ENCODE results near the gene SPOP. TPM values are rescaled to one million over a fixed set of nuclear protein-coding genes. Genes with fewer than 3 reads are reported as not detected.

The SPOP gene
- total RNA-seq, 1 experiment from 2014 or later = 58.0 TPM

DNA sequence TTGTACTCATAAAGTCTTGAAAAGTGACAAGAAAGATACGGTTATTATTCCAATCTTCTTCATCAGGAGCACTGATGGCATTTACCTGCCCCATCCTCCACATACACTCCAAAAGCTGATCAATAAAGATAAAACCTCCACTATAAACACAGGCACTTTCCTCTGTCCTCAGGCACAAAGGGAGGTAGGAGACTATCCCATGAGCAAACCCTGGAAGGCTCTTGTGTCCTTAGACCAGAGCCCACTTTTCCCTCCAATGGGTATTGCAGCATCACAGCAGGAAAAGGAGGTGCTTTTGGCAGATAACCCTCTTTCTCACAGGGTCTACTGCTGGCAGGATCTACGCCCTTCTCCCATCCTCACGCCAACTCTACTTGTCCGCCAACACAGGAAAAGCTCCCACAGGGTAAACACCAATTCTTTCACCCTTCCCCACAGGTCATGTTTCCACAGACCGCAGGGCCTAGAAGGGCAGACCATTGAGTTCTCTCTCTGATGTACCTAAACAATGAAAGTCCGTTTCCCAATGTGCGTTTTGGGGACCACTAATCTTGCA is 73.5 kb downstream of the SPOP start:
- intact Hi-C loops (cut with micrococcal nuclease; ENCODE audit: unreplicated experiment) (no loop called here), in situ Hi-C loops (cut with HindIII; ENCODE audit: low pct_unique_long_range_greater_than_20kb, low sequenced_read_pairs) (no loop called here)
- no peak for ATAC-seq
- no peaks in the 10 kb centered on the region for H3K9me3 ChIP-seq (ENCODE audit: control insufficient read depth, insufficient read depth, low read depth, low read length)
- H3K4me1 ChIP-seq (ENCODE audit: control insufficient read depth, insufficient read depth, low read length) = no peaks in the 10 kb centered on the region
- H3K4me3 ChIP-seq (ENCODE audit: low read depth in 2 of 2, low read length in 2 of 2) = no peak overlapping the region
- H3K27ac ChIP-seq (ENCODE audit: low read length) = no peak overlapping the region
- H3K27me3 ChIP-seq (ENCODE audit: control insufficient read depth, insufficient read depth, low read length) = no peaks in the 10 kb centered on the region
- ChIA-PET CTCF (interaction anchor here (0.6 kb wide), 2 partner anchors 233 to 426 kb away, joined by 5 to 6 read pairs; no protein-coding TSS in a partner anchor), POLR2A (no interaction called here)
- H3K36me3 ChIP-seq (ENCODE audit: control insufficient read depth, insufficient read depth, low read length) = peaks cover 15% of the 10 kb centered on the region
- no peak for TF ChIP-seq SIN3A (IDR thresholded peaks at IDR 0.05; ENCODE audit: borderline replicate concordance, insufficient read depth, low read depth, low read length)
- TF ChIP-seq POLR2AphosphoS5 (IDR thresholded peaks at IDR 0.05; ENCODE audit: low read depth, low read length) = no peak
- TF ChIP-seq, protein P1, sequence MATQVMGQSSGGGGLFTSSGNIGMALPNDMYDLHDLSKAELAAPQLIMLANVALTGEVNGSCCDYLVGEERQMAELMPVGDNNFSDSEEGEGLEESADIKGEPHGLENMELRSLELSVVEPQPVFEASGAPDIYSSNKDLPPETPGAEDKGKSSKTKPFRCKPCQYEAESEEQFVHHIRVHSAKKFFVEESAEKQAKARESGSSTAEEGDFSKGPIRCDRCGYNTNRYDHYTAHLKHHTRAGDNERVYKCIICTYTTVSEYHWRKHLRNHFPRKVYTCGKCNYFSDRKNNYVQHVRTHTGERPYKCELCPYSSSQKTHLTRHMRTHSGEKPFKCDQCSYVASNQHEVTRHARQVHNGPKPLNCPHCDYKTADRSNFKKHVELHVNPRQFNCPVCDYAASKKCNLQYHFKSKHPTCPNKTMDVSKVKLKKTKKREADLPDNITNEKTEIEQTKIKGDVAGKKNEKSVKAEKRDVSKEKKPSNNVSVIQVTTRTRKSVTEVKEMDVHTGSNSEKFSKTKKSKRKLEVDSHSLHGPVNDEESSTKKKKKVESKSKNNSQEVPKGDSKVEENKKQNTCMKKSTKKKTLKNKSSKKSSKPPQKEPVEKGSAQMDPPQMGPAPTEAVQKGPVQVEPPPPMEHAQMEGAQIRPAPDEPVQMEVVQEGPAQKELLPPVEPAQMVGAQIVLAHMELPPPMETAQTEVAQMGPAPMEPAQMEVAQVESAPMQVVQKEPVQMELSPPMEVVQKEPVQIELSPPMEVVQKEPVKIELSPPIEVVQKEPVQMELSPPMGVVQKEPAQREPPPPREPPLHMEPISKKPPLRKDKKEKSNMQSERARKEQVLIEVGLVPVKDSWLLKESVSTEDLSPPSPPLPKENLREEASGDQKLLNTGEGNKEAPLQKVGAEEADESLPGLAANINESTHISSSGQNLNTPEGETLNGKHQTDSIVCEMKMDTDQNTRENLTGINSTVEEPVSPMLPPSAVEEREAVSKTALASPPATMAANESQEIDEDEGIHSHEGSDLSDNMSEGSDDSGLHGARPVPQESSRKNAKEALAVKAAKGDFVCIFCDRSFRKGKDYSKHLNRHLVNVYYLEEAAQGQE (IDR thresholded peaks at IDR 0.05; ENCODE audit: insufficient read depth in 1 of 2, low read depth in 2 of 2, low read length in 1 of 2) = no peak
- TF ChIP-seq, protein P2, sequence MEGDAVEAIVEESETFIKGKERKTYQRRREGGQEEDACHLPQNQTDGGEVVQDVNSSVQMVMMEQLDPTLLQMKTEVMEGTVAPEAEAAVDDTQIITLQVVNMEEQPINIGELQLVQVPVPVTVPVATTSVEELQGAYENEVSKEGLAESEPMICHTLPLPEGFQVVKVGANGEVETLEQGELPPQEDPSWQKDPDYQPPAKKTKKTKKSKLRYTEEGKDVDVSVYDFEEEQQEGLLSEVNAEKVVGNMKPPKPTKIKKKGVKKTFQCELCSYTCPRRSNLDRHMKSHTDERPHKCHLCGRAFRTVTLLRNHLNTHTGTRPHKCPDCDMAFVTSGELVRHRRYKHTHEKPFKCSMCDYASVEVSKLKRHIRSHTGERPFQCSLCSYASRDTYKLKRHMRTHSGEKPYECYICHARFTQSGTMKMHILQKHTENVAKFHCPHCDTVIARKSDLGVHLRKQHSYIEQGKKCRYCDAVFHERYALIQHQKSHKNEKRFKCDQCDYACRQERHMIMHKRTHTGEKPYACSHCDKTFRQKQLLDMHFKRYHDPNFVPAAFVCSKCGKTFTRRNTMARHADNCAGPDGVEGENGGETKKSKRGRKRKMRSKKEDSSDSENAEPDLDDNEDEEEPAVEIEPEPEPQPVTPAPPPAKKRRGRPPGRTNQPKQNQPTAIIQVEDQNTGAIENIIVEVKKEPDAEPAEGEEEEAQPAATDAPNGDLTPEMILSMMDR (IDR thresholded peaks at IDR 0.05) = no peak
- TF ChIP-seq TCF7L2 (IDR thresholded peaks at IDR 0.05; ENCODE audit: low read depth, low read length) = no peak
- BruUV-seq (replicated peaks) = no TSS peak
- DNase-seq (ENCODE audit: low read depth, low spot score) = no peak

DNA sequence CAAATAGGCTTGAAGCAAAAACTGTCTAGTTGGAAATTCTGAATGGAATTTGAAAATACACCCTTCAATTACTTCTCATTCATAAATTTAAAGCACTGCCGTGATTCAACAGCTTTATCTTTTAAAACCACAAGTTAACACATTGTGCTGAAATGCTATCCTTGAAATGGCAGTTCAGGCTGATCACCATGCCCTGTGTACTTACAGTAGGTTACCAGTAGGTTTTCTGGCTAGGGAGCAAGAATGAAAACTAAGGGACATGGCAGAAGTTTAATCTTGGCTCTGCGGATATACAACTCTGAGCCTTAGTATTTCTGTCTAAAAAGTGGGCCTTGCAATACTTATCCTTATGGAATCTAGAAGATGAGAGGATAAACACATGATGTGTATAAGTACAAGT is 74.2 kb downstream of the SPOP start:
- Histone ChIP-seq H3K27ac (ENCODE audit: low read length) (no peak overlapping the region), H3K36me3 (ENCODE audit: control insufficient read depth, insufficient read depth, low read length) (peaks cover 18% of the 10 kb centered on the region), H3K4me3 (ENCODE audit: low read depth in 2 of 2, low read length in 2 of 2) (no peak overlapping the region), H3K27me3 (ENCODE audit: control insufficient read depth, insufficient read depth, low read length) (no peaks in the 10 kb centered on the region), H3K9me3 (ENCODE audit: control insufficient read depth, insufficient read depth, low read depth, low read length) (no peaks in the 10 kb centered on the region), H3K4me1 (ENCODE audit: control insufficient read depth, insufficient read depth, low read length) (no peaks in the 10 kb centered on the region)
- ChIA-PET CTCF (interaction anchor here (0.6 kb wide), 1 partner anchor 425 kb away, joined by 5 read pairs; no protein-coding TSS in a partner anchor), POLR2A (no interaction called here)
- TF ChIP-seq, protein P1 (IDR thresholded peaks at IDR 0.05; ENCODE audit: insufficient read depth in 1 of 2, low read depth in 2 of 2, low read length in 1 of 2) = no peak
- TF ChIP-seq, protein P2 (IDR thresholded peaks at IDR 0.05) = no peak
- TF ChIP-seq TCF7L2 (IDR thresholded peaks at IDR 0.05; ENCODE audit: low read depth, low read length) = no peak
- DNase-seq (ENCODE audit: low read depth, low spot score) (no peak), ATAC-seq (no peak)
- in situ Hi-C loops (cut with HindIII; ENCODE audit: low pct_unique_long_range_greater_than_20kb, low sequenced_read_pairs) (no loop called here), intact Hi-C loops (cut with micrococcal nuclease; ENCODE audit: unreplicated experiment) (no loop called here)
- no TSS peak for BruUV-seq (replicated peaks)
